Choroid plexus epithelial cell (primary cell): ENCODE data around the gene EYS.

Source experiments
- DNase-seq: peaks from one replicate; pipeline ENCODE4 v3.0.0-alpha.2; 2010; ENCODE audit warnings: low read depth
- H3K4me3 ChIP-seq: 2 replicates; pipeline ENCODE4 v1.5.1; 2011; ENCODE audit warnings: low read depth, mild to moderate bottlenecking, control low read depth, low read length, moderate library complexity
- TF ChIP-seq, protein P1 (sequence below): conservative IDR thresholded peaks from 2 replicates; pipeline ENCODE4 v1.5.1; 2011; ENCODE audit warnings: low read depth, mild to moderate bottlenecking, control low read depth, inconsistent platforms, low read length, moderate library complexity

The EYS gene

GRCh38 chr6:64987066-64987465 lies 720.0 kb downstream of the EYS start:
- H3K4me3 ChIP-seq = no peak overlapping the region
- no peak for DNase-seq
- TF ChIP-seq, protein P1, sequence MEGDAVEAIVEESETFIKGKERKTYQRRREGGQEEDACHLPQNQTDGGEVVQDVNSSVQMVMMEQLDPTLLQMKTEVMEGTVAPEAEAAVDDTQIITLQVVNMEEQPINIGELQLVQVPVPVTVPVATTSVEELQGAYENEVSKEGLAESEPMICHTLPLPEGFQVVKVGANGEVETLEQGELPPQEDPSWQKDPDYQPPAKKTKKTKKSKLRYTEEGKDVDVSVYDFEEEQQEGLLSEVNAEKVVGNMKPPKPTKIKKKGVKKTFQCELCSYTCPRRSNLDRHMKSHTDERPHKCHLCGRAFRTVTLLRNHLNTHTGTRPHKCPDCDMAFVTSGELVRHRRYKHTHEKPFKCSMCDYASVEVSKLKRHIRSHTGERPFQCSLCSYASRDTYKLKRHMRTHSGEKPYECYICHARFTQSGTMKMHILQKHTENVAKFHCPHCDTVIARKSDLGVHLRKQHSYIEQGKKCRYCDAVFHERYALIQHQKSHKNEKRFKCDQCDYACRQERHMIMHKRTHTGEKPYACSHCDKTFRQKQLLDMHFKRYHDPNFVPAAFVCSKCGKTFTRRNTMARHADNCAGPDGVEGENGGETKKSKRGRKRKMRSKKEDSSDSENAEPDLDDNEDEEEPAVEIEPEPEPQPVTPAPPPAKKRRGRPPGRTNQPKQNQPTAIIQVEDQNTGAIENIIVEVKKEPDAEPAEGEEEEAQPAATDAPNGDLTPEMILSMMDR = no peak

DNA sequence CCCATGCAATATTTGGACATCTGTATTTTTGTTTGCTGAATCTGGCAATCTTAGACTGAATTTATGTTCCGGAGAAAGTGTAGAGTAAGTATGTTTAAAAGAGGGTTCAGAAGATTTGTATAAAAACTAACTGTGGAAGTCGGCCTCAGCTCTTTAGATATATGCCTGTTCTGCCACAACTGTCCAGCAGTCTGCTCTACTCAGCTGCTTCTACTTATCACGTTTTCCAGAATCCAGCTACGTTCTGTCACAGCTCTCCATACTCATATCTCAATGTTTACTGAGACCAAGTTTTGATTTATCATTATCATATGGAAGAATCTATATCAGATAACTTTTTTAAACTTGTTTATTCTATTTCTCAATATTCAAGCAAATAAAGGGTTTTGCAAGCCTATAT lies 721.3 kb downstream of the EYS start:
- peak; percentile 41 for DNase-seq
- TF ChIP-seq, protein P1 = peak; percentile 41
- no peak overlapping the region for H3K4me3 ChIP-seq

DNA sequence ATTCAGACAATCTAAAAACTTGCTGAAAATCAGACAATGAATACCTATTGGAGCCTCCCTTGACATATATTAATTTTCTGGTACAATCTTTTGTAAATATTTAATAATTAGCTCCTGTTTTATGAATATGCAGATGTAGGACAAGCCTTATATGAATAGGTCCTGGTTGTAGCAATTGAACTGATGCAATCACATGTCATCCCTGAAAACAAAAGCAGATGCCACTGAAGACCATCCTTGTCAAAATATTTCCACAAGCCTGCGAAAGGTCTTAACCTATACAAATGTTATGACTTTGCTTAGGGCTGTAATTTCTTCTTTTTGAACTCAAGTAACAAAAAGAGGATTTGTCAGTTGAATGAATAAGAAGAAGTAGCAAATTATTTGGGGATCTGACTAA lies 722.1 kb downstream of the EYS start:
- TF ChIP-seq, protein P1 = no peak
- no peak overlapping the region for H3K4me3 ChIP-seq
- DNase-seq = peak; percentile 29

DNA sequence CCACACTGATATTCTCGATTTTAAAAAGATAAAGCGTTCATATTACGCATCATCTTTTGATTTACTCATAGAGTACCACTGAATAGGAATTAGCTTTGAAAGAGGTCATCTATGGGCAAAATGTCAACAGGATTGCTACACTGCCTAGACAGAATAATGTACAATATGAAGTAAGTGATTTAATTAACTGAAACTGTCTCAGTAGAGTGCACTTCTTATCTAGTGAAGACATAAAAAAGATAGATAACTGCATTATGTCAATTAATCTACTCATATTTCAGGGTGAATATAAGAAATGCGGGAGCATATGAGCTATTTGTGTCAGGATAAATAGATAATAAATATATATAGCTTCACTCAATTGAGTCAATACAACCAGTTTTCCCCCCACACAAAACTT lies 723.9 kb downstream of the EYS start:
- TF ChIP-seq, protein P1 = no peak

DNA sequence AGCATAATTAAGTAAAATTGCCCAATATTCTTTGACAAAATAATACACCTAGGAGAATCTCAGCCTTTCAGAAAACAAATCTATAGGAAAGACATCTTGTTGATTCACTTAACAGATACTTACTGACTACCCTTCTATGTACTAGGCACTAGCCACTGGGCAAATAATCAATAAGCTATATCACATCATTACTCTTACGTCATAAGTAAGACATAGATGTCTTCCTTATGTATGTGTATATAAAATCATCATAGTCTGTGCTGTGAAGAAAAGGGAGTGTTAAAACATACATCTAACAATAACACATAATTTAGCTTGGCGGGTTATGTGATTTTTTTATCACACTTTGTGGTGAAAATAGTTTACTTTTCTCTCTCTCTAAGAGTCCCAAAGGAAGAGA lies 733.9 kb downstream of the EYS start:
- TF ChIP-seq, protein P1 = no peak
- no peak overlapping the region for H3K4me3 ChIP-seq
- DNase-seq = no peak

More for the DNA sequence above, 723.9 kb downstream of the EYS start:
- H3K4me3 ChIP-seq = no peak overlapping the region
- DNase-seq = no peak

DNA sequence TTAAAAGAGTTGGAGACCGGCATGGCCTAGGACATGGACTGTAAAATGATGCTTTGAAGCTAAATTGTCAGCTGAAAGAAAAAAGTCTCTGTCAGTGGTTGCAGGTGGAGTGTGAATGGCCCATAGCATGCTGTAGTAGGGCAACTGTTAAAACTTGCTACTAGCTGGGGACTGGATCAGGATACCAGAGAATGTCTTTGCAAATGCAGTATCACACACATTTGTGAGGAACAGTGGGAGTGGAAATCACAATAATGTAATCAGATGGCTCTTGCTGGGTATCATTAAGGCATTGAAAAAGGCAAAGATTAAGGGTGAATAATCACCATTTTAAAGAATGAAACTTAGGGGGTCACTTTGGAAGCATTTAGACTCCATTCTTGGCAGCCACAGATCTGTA lies 737.9 kb downstream of the EYS start:
- no peak overlapping the region for H3K4me3 ChIP-seq
- TF ChIP-seq, protein P1 = no peak
- no peak for DNase-seq

DNA sequence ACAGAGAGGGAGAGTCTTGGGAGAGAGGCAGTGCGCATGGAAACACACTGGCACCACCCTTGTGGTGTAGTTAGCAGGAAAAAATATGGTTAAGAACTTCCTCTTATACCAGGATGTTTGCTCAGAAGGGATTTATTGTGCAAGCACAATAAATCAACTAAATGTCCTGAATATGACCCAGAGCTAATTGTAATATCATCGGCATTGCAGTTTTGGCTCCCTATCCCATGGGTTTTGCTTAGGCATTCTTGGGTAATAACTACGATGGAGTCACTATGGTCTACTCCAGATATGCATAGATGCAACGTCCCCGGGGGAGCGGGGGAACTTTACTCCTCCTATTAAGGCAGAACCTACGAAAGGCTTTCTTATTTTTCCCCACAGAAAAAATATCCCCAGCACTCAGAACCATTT lies 751.6 kb downstream of the EYS start:
- no peak for DNase-seq
- TF ChIP-seq, protein P1 = no peak
- no peak overlapping the region for H3K4me3 ChIP-seq
